SH-SY5Y (cell line): ENCODE measurements around the gene DPEP3.

ENCODE experiments used
- GATA2 ChIP-seq: IDR thresholded peaks from 2 replicates; pipeline ENCODE4 v1.6.1; 2011; ENCODE audit warnings: mild to moderate bottlenecking, low read depth, low read length
- GATA3 ChIP-seq: IDR thresholded peaks from 2 replicates; pipeline ENCODE4 v1.6.1; 2011; ENCODE audit warnings: low read depth, mild to moderate bottlenecking, low read length, moderate library complexity

GRCh38 chr16:68013440-68013839, 33.1 kb upstream of the DPEP3 start:
- TF ChIP-seq GATA3 (no peak), GATA2 (no peak)
